PC-9 (cell line): ENCODE measurements around the gene ZNF423.

Experiments
- CTCF ChIP-seq: fragments of 200-600 bp; sonication (generic); conservative IDR thresholded peaks from 2 replicates; pipeline ENCODE4 v1.6.1; 2017; ENCODE audit warnings: mixed run types, antibody characterized with exemption, mild to moderate bottlenecking, moderate library complexity
- EZH2 ChIP-seq: fragments of 200-600 bp; sonication (generic); IDR thresholded peaks from 2 replicates; pipeline ENCODE4 v1.8.0; 2017; ENCODE audit warnings: antibody characterized with exemption, low read depth

- TF ChIP-seq CTCF (no peak), EZH2 (no peak)
Observed at GRCh38 chr16:49801290-49801689, 54.6 kb downstream of the ZNF423 start.
